HAP-1 (cell line): Measurements from ENCODE around the gene GPX7.

Experiments used
- DNase-seq, 2 experiments: peaks; one replicate each; pipeline ENCODE4 v3.0.0-alpha.2; 2016 to 2020; ENCODE audit warnings: low spot score in 2 of 2
- H3K27me3 ChIP-seq: fragments of 250-450 bp; sonication (Bioruptor Pico); 2 replicates; pipeline ENCODE4 v1.5.1; 2020; ENCODE audit warnings: low read depth, mild to moderate bottlenecking, moderate library complexity
- H3K36me3 ChIP-seq: fragments of 250-450 bp; sonication (Bioruptor Pico); replicated peaks from 2 replicates; pipeline ENCODE4 v1.5.1; 2020; ENCODE audit warnings: mild to moderate bottlenecking
- H3K4me1 ChIP-seq: fragments of 250-450 bp; sonication (Bioruptor Pico); 2 replicates; pipeline ENCODE4 v1.5.1; 2020; ENCODE audit warnings: mild to moderate bottlenecking
- H3K4me3 ChIP-seq: fragments of 250-450 bp; sonication (Bioruptor Pico); 2 replicates; pipeline ENCODE4 v1.5.1; 2020; ENCODE audit warnings: mild to moderate bottlenecking, moderate library complexity
- H3K9me3 ChIP-seq: fragments of 250-450 bp; sonication (Bioruptor Pico); 2 replicates; pipeline ENCODE4 v1.5.1; 2020; ENCODE audit warnings: mild to moderate bottlenecking, moderate library complexity
- in situ Hi-C: fragments of 300-500 bp; cut with MboI; formaldehyde crosslinking; loops from 3 replicates; pipeline ENCODE4 v1.14.3; 2020; ENCODE audit warnings: low sequenced_read_pairs, inconsistent platforms, mixed read lengths

GPX7 gene

GRCh38 chr1:52627028-52627427, 24.9 kb downstream of the GPX7 start:
- Histone ChIP-seq H3K36me3 (no peaks in the 10 kb centered on the region), H3K4me3 (no peak overlapping the region), H3K27me3 (no peaks in the 10 kb centered on the region), H3K9me3 (peaks cover 6% of the 10 kb centered on the region), H3K4me1 (no peaks in the 10 kb centered on the region)
- in situ Hi-C loops, result no loop called here
- DNase-seq, result no peak

- no peak for DNase-seq
- Histone ChIP-seq H3K27me3 (no peaks in the 10 kb centered on the region), H3K4me3 (no peak overlapping the region), H3K4me1 (no peaks in the 10 kb centered on the region), H3K36me3 (no peaks in the 10 kb centered on the region), H3K9me3 (peaks cover 4% of the 10 kb centered on the region)
- in situ Hi-C loops, result no loop called here
These were observed 26.6 kb downstream of the GPX7 start for GRCh38 chr1:52628614-52629324.

- no peak for DNase-seq
- H3K4me3 ChIP-seq, result no peak overlapping the region
- in situ Hi-C loops, result no loop called here
These were observed 27.1 kb downstream of the GPX7 start for GRCh38 chr1:52629325-52629643.

GRCh38 chr1:52629667-52630066, 27.5 kb downstream of the GPX7 start:
- in situ Hi-C loops, result no loop called here
- no peak overlapping the region for H3K4me3 ChIP-seq
- H3K9me3 ChIP-seq, result 0 out of 2 replicates have a peak, but pooled peaks cover under 1% of the 10 kb centered on the region

More at GRCh38 chr1:52629325-52629643, 27.1 kb downstream of the GPX7 start:
- Histone ChIP-seq H3K9me3 (0 out of 2 replicates have a peak, but pooled peaks cover 2% of the 10 kb centered on the region), H3K27me3 (no peaks in the 10 kb centered on the region), H3K36me3 (no peaks in the 10 kb centered on the region), H3K4me1 (no peaks in the 10 kb centered on the region)

GRCh38 chr1:52631759-52632331, 29.7 kb downstream of the GPX7 start:
- Histone ChIP-seq H3K27me3 (no peaks in the 10 kb centered on the region), H3K36me3 (no peaks in the 10 kb centered on the region), H3K4me1 (no peaks in the 10 kb centered on the region), H3K4me3 (no peak overlapping the region), H3K9me3 (no peaks in the 10 kb centered on the region)
- in situ Hi-C loops, result no loop called here
- DNase-seq, result no peak

More at GRCh38 chr1:52629667-52630066, 27.5 kb downstream of the GPX7 start:
- no peaks in the 10 kb centered on the region for H3K27me3 ChIP-seq
- no peaks in the 10 kb centered on the region for H3K36me3 ChIP-seq
- no peaks in the 10 kb centered on the region for H3K4me1 ChIP-seq
- DNase-seq, result no peak

GRCh38 chr1:52632732-52633290, 30.6 kb downstream of the GPX7 start, which contains the start of gene SHISAL2A:
Gene SHISAL2A (plus strand): TSS chr1:52633168. CDS start chr1:52633494, 326 bp downstream.
- in situ Hi-C loops, result no loop called here
- no peaks in the 10 kb centered on the region for H3K4me1 ChIP-seq
- H3K4me3 ChIP-seq, result no peak within 1 kb of the TSS
- H3K27me3 ChIP-seq, result no peaks in the 10 kb centered on the region
- H3K36me3 ChIP-seq, result no peaks in the 10 kb centered on the region
- H3K9me3 ChIP-seq, result no peaks in the 10 kb centered on the region
- DNase-seq, result no peak

GRCh38 chr1:52633291-52633754, 31.2 kb downstream of the GPX7 start:
- Histone ChIP-seq H3K27me3 (no peaks in the 10 kb centered on the region), H3K4me1 (no peaks in the 10 kb centered on the region), H3K36me3 (no peaks in the 10 kb centered on the region), H3K9me3 (no peaks in the 10 kb centered on the region), H3K4me3 (no peak overlapping the region)
- no peak for DNase-seq
- in situ Hi-C loops, result no loop called here

GRCh38 chr1:52634111-52634510, 31.9 kb downstream of the GPX7 start:
- Histone ChIP-seq H3K9me3 (no peaks in the 10 kb centered on the region), H3K4me3 (no peak overlapping the region), H3K27me3 (no peaks in the 10 kb centered on the region), H3K4me1 (no peaks in the 10 kb centered on the region), H3K36me3 (no peaks in the 10 kb centered on the region)
- in situ Hi-C loops, result no loop called here
- no peak for DNase-seq

GRCh38 chr1:52635321-52636089, 33.3 kb downstream of the GPX7 start:
- Histone ChIP-seq H3K27me3 (no peaks in the 10 kb centered on the region), H3K9me3 (no peaks in the 10 kb centered on the region), H3K4me3 (no peak overlapping the region), H3K4me1 (no peaks in the 10 kb centered on the region), H3K36me3 (no peaks in the 10 kb centered on the region)
- no peak for DNase-seq
- in situ Hi-C loops, result no loop called here

GRCh38 chr1:52636721-52637695, 34.8 kb downstream of the GPX7 start:
- H3K27me3 ChIP-seq, result no peaks in the 10 kb centered on the region
- H3K4me3 ChIP-seq, result no peak overlapping the region
- H3K4me1 ChIP-seq, result no peaks in the 10 kb centered on the region

GRCh38 chr1:52637946-52638345, 35.8 kb downstream of the GPX7 start:
- Histone ChIP-seq H3K27me3 (no peaks in the 10 kb centered on the region), H3K36me3 (no peaks in the 10 kb centered on the region), H3K4me3 (no peak overlapping the region), H3K4me1 (no peaks in the 10 kb centered on the region), H3K9me3 (no peaks in the 10 kb centered on the region)
- in situ Hi-C loops, result no loop called here
- DNase-seq, result no peak

More at GRCh38 chr1:52636721-52637695, 34.8 kb downstream of the GPX7 start:
- in situ Hi-C loops, result no loop called here
- H3K36me3 ChIP-seq, result no peaks in the 10 kb centered on the region
- no peaks in the 10 kb centered on the region for H3K9me3 ChIP-seq
- DNase-seq, result no peak

- peaks cover under 1% of the 10 kb centered on the region; the same call in 1 of the 2 replicates for H3K27me3 ChIP-seq
- no peak overlapping the region for H3K4me3 ChIP-seq
- DNase-seq, result no peak
- H3K36me3 ChIP-seq, result no peaks in the 10 kb centered on the region
- no peaks in the 10 kb centered on the region for H3K9me3 ChIP-seq
- no peaks in the 10 kb centered on the region for H3K4me1 ChIP-seq
- in situ Hi-C loops, result no loop called here
These were observed 38.5 kb downstream of the GPX7 start for GRCh38 chr1:52640697-52641096.

GRCh38 chr1:52641307-52641706, 39.1 kb downstream of the GPX7 start:
- no peaks in the 10 kb centered on the region for H3K4me1 ChIP-seq
- H3K4me3 ChIP-seq, result no peak overlapping the region
- H3K27me3 ChIP-seq, result peaks cover 2% of the 10 kb centered on the region; the same call in 1 of the 2 replicates
- in situ Hi-C loops, result no loop called here
- no peaks in the 10 kb centered on the region for H3K9me3 ChIP-seq
- DNase-seq, result no peak
- no peaks in the 10 kb centered on the region for H3K36me3 ChIP-seq
